Uterus (tissue), 2 donors: ENCODE measurements around the gene FKBP4.

Source experiments
- POLR2A ChIP-seq, 2 donors: fragments of 450-650 bp; IDR thresholded peaks; one replicate each; pipeline ENCODE4 v1.6.1; 2016; ENCODE audit warnings: antibody characterized with exemption in 2 of 2, mild to moderate bottlenecking in 1 of 2, moderate library complexity in 1 of 2
- TF ChIP-seq, protein P1 (sequence below), 4 experiments: fragments of 200-600 bp in 2 of 4; fragments of 450-650 bp in 2 of 4; sonication (generic) in 2 of 4; IDR thresholded peaks; one replicate each; pipeline ENCODE4 v1.5.1; 2016 to 2019; ENCODE audit warnings: antibody characterized with exemption in 4 of 4, mild to moderate bottlenecking in 2 of 4, moderate library complexity in 1 of 4

- TF ChIP-seq, protein P1, sequence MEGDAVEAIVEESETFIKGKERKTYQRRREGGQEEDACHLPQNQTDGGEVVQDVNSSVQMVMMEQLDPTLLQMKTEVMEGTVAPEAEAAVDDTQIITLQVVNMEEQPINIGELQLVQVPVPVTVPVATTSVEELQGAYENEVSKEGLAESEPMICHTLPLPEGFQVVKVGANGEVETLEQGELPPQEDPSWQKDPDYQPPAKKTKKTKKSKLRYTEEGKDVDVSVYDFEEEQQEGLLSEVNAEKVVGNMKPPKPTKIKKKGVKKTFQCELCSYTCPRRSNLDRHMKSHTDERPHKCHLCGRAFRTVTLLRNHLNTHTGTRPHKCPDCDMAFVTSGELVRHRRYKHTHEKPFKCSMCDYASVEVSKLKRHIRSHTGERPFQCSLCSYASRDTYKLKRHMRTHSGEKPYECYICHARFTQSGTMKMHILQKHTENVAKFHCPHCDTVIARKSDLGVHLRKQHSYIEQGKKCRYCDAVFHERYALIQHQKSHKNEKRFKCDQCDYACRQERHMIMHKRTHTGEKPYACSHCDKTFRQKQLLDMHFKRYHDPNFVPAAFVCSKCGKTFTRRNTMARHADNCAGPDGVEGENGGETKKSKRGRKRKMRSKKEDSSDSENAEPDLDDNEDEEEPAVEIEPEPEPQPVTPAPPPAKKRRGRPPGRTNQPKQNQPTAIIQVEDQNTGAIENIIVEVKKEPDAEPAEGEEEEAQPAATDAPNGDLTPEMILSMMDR (IDR thresholded peaks at IDR 0.05): no peak
- no peak for TF ChIP-seq POLR2A (IDR thresholded peaks at IDR 0.05)
Measured at GRCh38 chr12:2835691-2836403, 41.1 kb downstream of the FKBP4 start.
